ENCODE data around the gene OARD1.

The OARD1 gene

GRCh38 chr6:41075651-41076626 lies 3.8 kb upstream of the OARD1 start:
- Histone ChIP-seq H4K20me1 (ENCODE audit: low read depth, low read length) (no peaks in the 10 kb centered on the region), H2AFZ (ENCODE audit: low read depth, low read length, severe bottlenecking) (peak overlapping the region; percentile 3), H3K9me3 (ENCODE audit: insufficient read depth, low read length) (no peaks in the 10 kb centered on the region), H3K4me2 (ENCODE audit: low read depth, low read length, poor library complexity, severe bottlenecking) (peak overlapping the region; percentile 85), H3K27ac (ENCODE audit: low read depth, low read length) (peak overlapping the region; percentile 90), H3K4me3 (ENCODE audit: insufficient read depth, low read length, poor library complexity, severe bottlenecking) (peak overlapping the region; percentile 92), H3K27me3 (ENCODE audit: low read length) (no peaks in the 10 kb centered on the region), H3K9me2 (replicated peaks; ENCODE audit: insufficient read depth, low read length) (no peaks in the 10 kb centered on the region), H3K9ac (ENCODE audit: low read length) (peak overlapping the region; percentile 98), H3K79me2 (ENCODE audit: insufficient read depth, low read length) (peaks cover 78% of the 10 kb centered on the region), H3F3A (ENCODE audit: insufficient read depth) (peaks cover 43% of the 10 kb centered on the region), H3K36me3 (ENCODE audit: low read length) (peaks cover 22% of the 10 kb centered on the region)
- TF ChIP-seq EZH2phosphoT487 (conservative IDR thresholded peaks at IDR 0.05; ENCODE audit: low read length) (no peak), CTCF (IDR thresholded peaks at IDR 0.05; ENCODE audit: insufficient read depth, low read length, poor library complexity, severe bottlenecking) (no peak)

GRCh38 chr6:41074692-41075436 lies 2.7 kb upstream of the OARD1 start:
- peak overlapping the region; percentile 85 for H3K4me2 ChIP-seq (ENCODE audit: low read depth, low read length, poor library complexity, severe bottlenecking)
- H2AFZ ChIP-seq (ENCODE audit: low read depth, low read length, severe bottlenecking) = peak overlapping the region; percentile 3
- H3K79me2 ChIP-seq (ENCODE audit: insufficient read depth, low read length) = peaks cover 68% of the 10 kb centered on the region
- peaks cover 53% of the 10 kb centered on the region for H3F3A ChIP-seq (ENCODE audit: insufficient read depth)
- peak overlapping the region; percentile 90 for H3K27ac ChIP-seq (ENCODE audit: low read depth, low read length)
- H3K4me3 ChIP-seq (ENCODE audit: insufficient read depth, low read length, poor library complexity, severe bottlenecking) = peak overlapping the region; percentile 92
- H4K20me1 ChIP-seq (ENCODE audit: low read depth, low read length) = no peaks in the 10 kb centered on the region
- TF ChIP-seq CTCF (IDR thresholded peaks at IDR 0.05; ENCODE audit: insufficient read depth, low read length, poor library complexity, severe bottlenecking) (no peak), EZH2phosphoT487 (conservative IDR thresholded peaks at IDR 0.05; ENCODE audit: low read length) (no peak)
- no peaks in the 10 kb centered on the region for H3K9me3 ChIP-seq (ENCODE audit: insufficient read depth, low read length)
- H3K9me2 ChIP-seq (replicated peaks; ENCODE audit: insufficient read depth, low read length) = no peaks in the 10 kb centered on the region
- no peaks in the 10 kb centered on the region for H3K27me3 ChIP-seq (ENCODE audit: low read length)
- H3K9ac ChIP-seq (ENCODE audit: low read length) = peak overlapping the region; percentile 98
- peaks cover 21% of the 10 kb centered on the region for H3K36me3 ChIP-seq (ENCODE audit: low read length)

GRCh38 chr6:41073968-41074691 lies 2.0 kb upstream of the OARD1 start:
- H3K27me3 ChIP-seq (ENCODE audit: low read length) = no peaks in the 10 kb centered on the region
- no peaks in the 10 kb centered on the region for H4K20me1 ChIP-seq (ENCODE audit: low read depth, low read length)

More at GRCh38 chr6:41073968-41074691, 2.0 kb upstream of the OARD1 start:
- no peak for TF ChIP-seq CTCF (IDR thresholded peaks at IDR 0.05; ENCODE audit: insufficient read depth, low read length, poor library complexity, severe bottlenecking)
- no peak for TF ChIP-seq EZH2phosphoT487 (conservative IDR thresholded peaks at IDR 0.05; ENCODE audit: low read length)
- Histone ChIP-seq H2AFZ (ENCODE audit: low read depth, low read length, severe bottlenecking) (no peak overlapping the region), H3K9me3 (ENCODE audit: insufficient read depth, low read length) (no peaks in the 10 kb centered on the region), H3K27ac (ENCODE audit: low read depth, low read length) (peak overlapping the region; percentile 90), H3K36me3 (ENCODE audit: low read length) (peaks cover 17% of the 10 kb centered on the region), H3F3A (ENCODE audit: insufficient read depth) (peaks cover 59% of the 10 kb centered on the region), H3K9ac (ENCODE audit: low read length) (peak overlapping the region; percentile 98), H3K9me2 (replicated peaks; ENCODE audit: insufficient read depth, low read length) (no peaks in the 10 kb centered on the region), H3K4me3 (ENCODE audit: insufficient read depth, low read length, poor library complexity, severe bottlenecking) (peak overlapping the region; percentile 92), H3K4me2 (ENCODE audit: low read depth, low read length, poor library complexity, severe bottlenecking) (peak overlapping the region; percentile 85), H3K79me2 (ENCODE audit: insufficient read depth, low read length) (peaks cover 60% of the 10 kb centered on the region)

Data from SU-DHL-6 (cell line).